ENCODE results near the gene HMCN2.

- TF ChIP-seq POLR2A (IDR thresholded peaks at IDR 0.05) (no peak), CTCF (IDR thresholded peaks at IDR 0.05) (no peak)
Measured at GRCh38 chr9:130395810-130396435, 130.4 kb downstream of the HMCN2 start.
